NT2/D1 (cell line): ENCODE results near the gene BEND6.

Experiments
- YY1 ChIP-seq: IDR thresholded peaks from 2 replicates; pipeline ENCODE4 v1.6.1; 2011; ENCODE audit not compliant: insufficient read length, insufficient read depth
- ZNF274 ChIP-seq: IDR thresholded peaks from 2 replicates; pipeline ENCODE4 v1.6.1; 2011; ENCODE audit warnings: mild to moderate bottlenecking, low read depth, low read length

DNA sequence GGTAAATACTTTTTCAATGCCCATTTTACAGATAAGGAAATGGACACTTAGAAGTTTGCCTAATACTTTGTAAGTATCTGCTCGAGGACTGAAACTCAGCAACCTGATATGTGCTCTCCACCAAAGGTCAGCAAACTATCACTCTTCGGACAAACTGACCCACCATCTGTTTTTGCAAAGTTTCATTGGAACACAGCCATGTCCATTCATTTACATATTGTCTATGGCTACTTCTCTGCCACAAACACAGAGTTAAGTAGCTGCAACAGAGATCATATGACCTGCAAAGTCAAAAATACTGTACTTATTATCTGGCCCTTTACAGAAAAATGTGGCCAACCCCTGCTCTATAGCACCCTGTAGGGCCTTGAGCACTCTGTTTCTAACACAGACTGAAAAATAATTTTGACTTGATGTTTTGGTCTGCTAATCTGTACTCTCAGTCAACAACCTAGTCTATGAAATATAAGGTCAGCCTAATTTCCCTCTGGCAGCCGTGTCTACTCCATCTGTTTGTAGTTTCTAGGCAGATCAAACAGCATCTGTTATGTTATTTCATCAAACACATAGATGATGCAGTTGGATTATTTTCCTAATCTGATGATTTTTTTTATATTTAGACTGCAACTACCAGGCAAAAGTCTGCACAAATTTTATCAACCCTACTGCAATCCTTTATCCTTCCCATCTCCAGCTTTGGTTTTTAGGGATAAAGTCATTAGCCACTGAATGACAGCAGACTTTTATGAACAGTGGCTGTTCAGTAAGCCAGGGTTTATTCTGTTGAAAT is 41.4 kb upstream of the BEND6 start:
- TF ChIP-seq YY1: no peak
- no peak for TF ChIP-seq ZNF274
